ACC112 (cell line): ENCODE measurements around the gene OPTC.
A peak's percentile ranks its signal among the peaks of the same experiment; 100 is the strongest.
"Not testable (repeated sequence)": the region's sequence is repeated elsewhere in the genome, so short reads cannot be mapped to it uniquely, and the experiment has no call there.

Source experiments
- H2AFZ ChIP-seq: fragments of 200-600 bp; sonication (generic); one replicate; pipeline ENCODE4 v1.6.0; 2017; ENCODE audit warnings: antibody characterized with exemption, low read length; ENCODE audit not compliant: unreplicated experiment
- H3K27ac ChIP-seq: fragments of 200-600 bp; sonication (generic); 2 replicates; pipeline ENCODE4 v1.5.1; 2014; ENCODE audit warnings: low read depth, mild to moderate bottlenecking, antibody characterized with exemption, low read length, moderate library complexity
- H3K27me3 ChIP-seq: fragments of 200-600 bp; sonication (generic); 2 replicates; pipeline ENCODE4 v1.6.1; 2014; ENCODE audit warnings: mild to moderate bottlenecking, antibody characterized with exemption, low read length, moderate library complexity, mixed read lengths; ENCODE audit not compliant: insufficient read depth
- H3K36me3 ChIP-seq: fragments of 200-600 bp; sonication (generic); 2 replicates; pipeline ENCODE4 v1.6.1; 2016; ENCODE audit warnings: mild to moderate bottlenecking, antibody characterized with exemption, low read length, moderate library complexity, mixed read lengths; ENCODE audit not compliant: insufficient read depth
- H3K4me1 ChIP-seq: fragments of 200-600 bp; sonication (generic); one replicate; pipeline ENCODE4 v1.6.1; 2016; ENCODE audit warnings: low read length, mixed read lengths; ENCODE audit not compliant: insufficient read depth, unreplicated experiment, control insufficient read depth
- H3K4me3 ChIP-seq: fragments of 200-600 bp; sonication (generic); 2 replicates; pipeline ENCODE4 v1.5.1; 2014; ENCODE audit warnings: mild to moderate bottlenecking, low read depth, low read length
- H3K79me2 ChIP-seq: fragments of 200-600 bp; sonication (generic); one replicate; pipeline ENCODE4 v1.6.0; 2016; ENCODE audit warnings: low read length; ENCODE audit not compliant: control insufficient read depth, unreplicated experiment, insufficient read depth

The OPTC gene

GRCh38 chr1:203516184-203516583, 22.2 kb downstream of the OPTC start:
- no peaks in the 10 kb centered on the region for H3K27me3 ChIP-seq
- H3K4me3 ChIP-seq = no peak overlapping the region
- H3K4me1 ChIP-seq = peaks cover 44% of the 10 kb centered on the region
- no peak overlapping the region for H2AFZ ChIP-seq
- no peak overlapping the region for H3K27ac ChIP-seq
- H3K36me3 ChIP-seq = no peaks in the 10 kb centered on the region
- H3K79me2 ChIP-seq = no peaks in the 10 kb centered on the region

GRCh38 chr1:203516906-203517305, 23.0 kb downstream of the OPTC start:
- no peak overlapping the region for H2AFZ ChIP-seq
- no peak overlapping the region for H3K27ac ChIP-seq

DNA sequence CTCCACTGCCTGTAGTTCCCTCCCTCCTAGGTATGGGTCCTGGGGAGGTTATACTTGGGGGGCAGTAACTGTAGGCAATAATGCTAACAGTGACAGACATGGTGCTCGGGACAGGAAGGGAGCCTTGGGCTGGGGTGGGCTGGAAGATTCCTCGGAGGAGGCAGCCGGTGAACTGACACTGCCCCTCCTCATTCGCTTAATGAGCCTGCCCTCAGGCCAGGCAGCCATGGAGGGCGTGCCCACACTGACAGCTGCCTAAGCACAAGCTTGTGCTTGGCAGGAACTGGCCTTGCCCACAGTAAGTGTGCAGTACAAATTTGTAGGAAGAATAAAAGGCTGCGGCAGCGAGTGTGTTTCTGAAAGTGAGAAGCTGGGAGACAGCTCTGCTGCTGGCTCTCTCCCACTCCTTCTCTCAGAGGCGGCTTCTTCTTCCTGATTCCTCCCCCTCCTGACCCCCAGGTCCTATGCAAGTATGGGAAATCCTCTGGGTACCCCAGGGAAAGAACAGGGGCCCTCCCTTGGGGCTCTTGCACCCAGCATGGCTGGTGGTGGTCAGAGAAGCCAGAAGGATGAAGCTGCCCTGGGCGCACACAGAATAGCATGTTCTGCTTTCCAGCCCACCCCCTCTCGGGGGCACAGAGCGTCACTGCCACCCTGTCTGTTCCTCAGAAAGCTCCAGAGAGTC, 23.6 kb downstream of the OPTC start:
- Histone ChIP-seq H3K27me3 (no peaks in the 10 kb centered on the region), H3K4me3 (no peak overlapping the region), H3K4me1 (peaks cover 40% of the 10 kb centered on the region), H2AFZ (no peak overlapping the region), H3K27ac (no peak overlapping the region), H3K79me2 (no peaks in the 10 kb centered on the region), H3K36me3 (no peaks in the 10 kb centered on the region)

More at GRCh38 chr1:203516906-203517305, 23.0 kb downstream of the OPTC start:
- Histone ChIP-seq H3K4me3 (no peak overlapping the region), H3K36me3 (no peaks in the 10 kb centered on the region), H3K27me3 (no peaks in the 10 kb centered on the region), H3K4me1 (peaks cover 46% of the 10 kb centered on the region), H3K79me2 (no peaks in the 10 kb centered on the region)

- H2AFZ ChIP-seq, H3K36me3 ChIP-seq, H3K27me3 ChIP-seq, H3K27ac ChIP-seq, H3K79me2 ChIP-seq, H3K4me3 ChIP-seq: not testable (repeated sequence)
- H3K4me1 ChIP-seq = peaks cover 36% of the 10 kb centered on the region
These were observed 24.2 kb downstream of the OPTC start for GRCh38 chr1:203518139-203518538.

DNA sequence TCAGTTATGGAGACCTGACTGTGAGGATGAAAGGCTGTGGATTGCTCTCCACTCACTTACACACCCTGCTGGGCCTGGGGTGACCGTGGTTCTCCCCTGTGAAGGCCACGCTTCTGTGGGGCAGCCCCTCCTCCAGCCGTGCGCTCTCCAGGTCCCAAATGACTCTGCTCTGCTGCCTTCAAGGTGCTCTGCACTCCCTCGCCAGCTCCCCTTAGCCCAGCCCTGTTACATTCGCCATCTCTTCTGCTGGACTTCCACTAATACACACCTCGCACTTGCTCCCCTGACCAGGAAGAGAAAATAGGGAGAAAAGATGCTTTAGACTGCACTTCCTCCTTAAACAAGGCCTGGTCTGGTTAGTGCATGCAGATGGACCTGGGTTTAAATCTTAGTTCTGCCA, 24.6 kb downstream of the OPTC start:
- Histone ChIP-seq H3K27ac (no peak overlapping the region), H3K79me2 (no peaks in the 10 kb centered on the region), H2AFZ (no peak overlapping the region), H3K36me3 (no peaks in the 10 kb centered on the region), H3K4me3 (no peak overlapping the region), H3K4me1 (peaks cover 32% of the 10 kb centered on the region), H3K27me3 (no peaks in the 10 kb centered on the region)

DNA sequence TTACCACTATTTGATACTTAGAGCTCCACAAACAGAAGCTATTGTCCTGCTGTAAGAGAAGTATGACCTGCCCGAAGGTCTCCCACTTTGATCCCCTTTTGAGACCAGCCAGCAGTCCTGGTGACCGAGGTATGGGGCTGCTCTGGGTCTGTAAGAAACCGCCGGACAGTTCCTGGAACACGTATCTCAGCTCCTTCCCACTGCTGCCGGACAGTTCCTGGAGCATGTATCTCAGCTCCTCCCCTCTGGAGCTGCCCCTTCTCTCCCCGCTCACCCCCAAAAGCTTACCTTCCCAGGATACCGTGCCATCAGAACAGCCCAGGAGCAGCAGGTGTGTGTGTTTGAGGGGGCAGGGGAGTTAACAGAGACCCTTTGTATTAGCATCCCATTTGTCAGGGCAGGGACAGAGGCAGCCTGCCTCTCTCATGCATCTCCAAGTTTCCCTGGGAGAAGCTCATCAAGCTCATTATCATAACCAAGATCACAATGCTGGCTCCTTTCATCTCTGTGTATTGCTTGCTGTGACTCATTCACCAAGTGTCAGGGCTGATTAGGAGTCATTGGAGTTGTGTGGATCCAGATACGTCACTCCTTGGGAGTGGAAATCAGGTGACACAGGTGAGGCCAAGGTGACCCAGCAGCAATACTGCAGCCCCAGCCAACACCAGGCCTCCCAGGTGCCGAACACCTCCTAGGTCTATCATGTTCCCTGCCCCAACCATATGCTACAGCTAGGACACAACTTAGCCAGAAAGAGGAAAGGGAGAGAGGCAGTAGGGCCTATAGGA, 25.3 kb downstream of the OPTC start:
- Histone ChIP-seq H3K79me2 (no peaks in the 10 kb centered on the region), H3K27ac (no peak overlapping the region), H3K4me1 (peaks cover 25% of the 10 kb centered on the region), H2AFZ (no peak overlapping the region), H3K27me3 (no peaks in the 10 kb centered on the region), H3K4me3 (no peak overlapping the region), H3K36me3 (no peaks in the 10 kb centered on the region)

DNA sequence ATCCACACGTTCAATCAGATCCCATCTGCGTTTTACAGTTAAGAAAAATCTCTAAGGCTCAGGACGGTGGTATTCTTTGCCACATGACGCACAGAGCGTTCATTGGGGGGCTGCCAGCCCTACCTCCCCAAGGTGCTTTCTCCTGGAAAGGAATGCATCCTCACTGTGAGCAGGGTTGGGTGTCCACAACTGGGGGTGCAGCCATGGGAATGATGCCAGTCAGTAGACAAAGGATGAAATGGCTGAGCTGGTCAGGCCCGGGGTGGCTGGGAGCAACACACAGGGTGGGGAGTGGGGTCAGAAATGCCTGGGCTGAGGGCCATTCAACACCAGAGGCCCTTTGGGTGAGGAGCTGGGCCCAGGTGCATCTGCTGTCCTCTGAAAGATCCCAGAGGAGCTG, 25.9 kb downstream of the OPTC start:
- H3K36me3 ChIP-seq = no peaks in the 10 kb centered on the region
- peak overlapping the region; percentile 21; the same call in 1 of the 2 replicates for H3K27ac ChIP-seq
- H3K4me1 ChIP-seq = peaks cover 20% of the 10 kb centered on the region
- no peak overlapping the region for H3K4me3 ChIP-seq
- H2AFZ ChIP-seq = no peak overlapping the region
- no peaks in the 10 kb centered on the region for H3K27me3 ChIP-seq
- H3K79me2 ChIP-seq = no peaks in the 10 kb centered on the region

DNA sequence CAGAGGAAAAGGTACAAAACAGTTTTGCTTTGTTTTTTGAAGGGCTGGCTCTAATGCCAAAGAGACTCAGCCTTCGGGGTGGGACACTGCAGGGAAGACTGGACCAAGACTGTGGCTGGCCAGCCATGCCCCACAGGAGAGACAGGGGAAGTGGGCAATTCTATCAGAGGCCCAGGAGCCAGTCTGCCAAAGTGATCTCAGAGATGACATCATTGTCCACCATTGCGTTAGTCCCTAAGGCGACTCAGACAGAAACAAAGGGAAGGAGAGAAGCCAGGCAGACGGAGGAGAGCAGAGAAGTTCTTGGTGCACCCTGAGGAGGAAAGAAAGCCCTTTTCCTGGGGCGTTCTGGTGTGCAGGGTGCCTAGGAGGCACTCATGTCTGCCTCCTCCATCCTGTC, 26.4 kb downstream of the OPTC start:
- H3K4me3 ChIP-seq = no peak overlapping the region; the same call in 1 of the 2 replicates
- peak overlapping the region; percentile 15 for H2AFZ ChIP-seq
- H3K27me3 ChIP-seq = no peaks in the 10 kb centered on the region
- H3K4me1 ChIP-seq = peaks cover 20% of the 10 kb centered on the region
- no peaks in the 10 kb centered on the region for H3K79me2 ChIP-seq
- H3K27ac ChIP-seq = peak overlapping the region; percentile 62; the same call in 1 of the 2 replicates
- H3K36me3 ChIP-seq = no peaks in the 10 kb centered on the region

GRCh38 chr1:203521074-203521794, 27.3 kb downstream of the OPTC start:
- no peak overlapping the region for H2AFZ ChIP-seq
- H3K36me3 ChIP-seq = no peaks in the 10 kb centered on the region
- H3K4me3 ChIP-seq = no peak overlapping the region
- no peaks in the 10 kb centered on the region for H3K27me3 ChIP-seq
- H3K79me2 ChIP-seq = no peaks in the 10 kb centered on the region
- H3K4me1 ChIP-seq = peaks cover 22% of the 10 kb centered on the region
- H3K27ac ChIP-seq = peak overlapping the region; percentile 62; the same call in 1 of the 2 replicates

DNA sequence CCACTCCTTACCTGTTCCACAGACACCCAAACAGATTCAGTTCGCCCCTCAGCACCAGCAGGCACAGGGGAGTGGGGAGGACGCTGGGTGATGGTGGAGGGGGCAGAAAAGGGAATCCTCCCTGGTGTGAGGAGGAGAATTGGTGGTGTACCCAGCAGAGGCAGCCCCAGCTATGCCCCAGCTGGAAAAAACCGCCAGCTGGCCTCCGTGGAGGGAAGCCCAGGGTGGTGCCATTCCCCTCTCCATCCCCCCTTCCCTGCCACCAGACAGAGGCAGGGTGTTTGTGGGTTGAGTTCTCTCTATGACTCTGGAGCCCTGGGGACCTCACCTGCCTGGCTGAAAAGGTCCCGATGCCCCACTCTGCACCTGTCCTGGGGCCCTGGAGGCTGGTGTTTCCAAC, 27.9 kb downstream of the OPTC start:
- Histone ChIP-seq H3K36me3 (no peaks in the 10 kb centered on the region), H3K4me1 (peaks cover 25% of the 10 kb centered on the region), H3K4me3 (no peak overlapping the region), H3K79me2 (no peaks in the 10 kb centered on the region), H3K27me3 (no peaks in the 10 kb centered on the region), H2AFZ (no peak overlapping the region), H3K27ac (no peak overlapping the region)
